SK-N-SH (cell line): Measurements from ENCODE around the gene SPOCK1. TPM values are rescaled to one million over a fixed set of nuclear protein-coding genes. Genes with fewer than 3 reads are reported as not detected.

ENCODE experiments used
- CTCF ChIA-PET: fragments of 300-600, 350-600 bp; formaldehyde crosslinking; extraction: SDS; loops from one replicate; lab custom pipeline; 2021; lab: Yijun Ruan, JAX
- POLR2A ChIA-PET: fragments of 350-600 bp; sonication (Branson Sonifier 250); formaldehyde crosslinking; extraction: SDS; loops from one replicate; lab custom pipeline; 2020; ENCODE audit warnings: antibody characterized with exemption, inconsistent platforms; lab: Yijun Ruan, JAX
- DNase-seq: peaks from one replicate; pipeline ENCODE4 v3.0.0; 2012
- H2AFZ ChIP-seq: fragments of 200-600 bp; sonication (generic); 2 replicates; pipeline ENCODE4 v1.8.1; 2016; ENCODE audit warnings: antibody characterized with exemption, mild to moderate bottlenecking, low read depth
- H3F3A ChIP-seq: fragments of 200-600 bp; sonication (generic); replicated peaks from 2 replicates; pipeline ENCODE3; 2016; ENCODE audit warnings: antibody characterized with exemption, mild to moderate bottlenecking; ENCODE audit not compliant: insufficient read depth
- H3K27ac ChIP-seq, 2 experiments: fragments of 200-500 bp in 1 of 2; fragments of 200-600 bp in 1 of 2; sonication (Bioruptor generic) in 1 of 2; sonication (generic), shearing (Covaris generic) in 1 of 2; 2 replicates each; pipeline versions ENCODE4 v1.5.1 to v1.6.1; 2014 to 2016; ENCODE audit warnings: low read depth in 2 of 2, inconsistent platforms in 1 of 2, low read length in 1 of 2, mild to moderate bottlenecking in 1 of 2, mixed read lengths in 1 of 2
- H3K27me3 ChIP-seq: fragments of 200-600 bp; sonication (generic), shearing (Covaris generic); 2 replicates; pipeline ENCODE4 v1.6.1; 2016; ENCODE audit warnings: mixed run types; ENCODE audit not compliant: insufficient read depth
- H3K36me3 ChIP-seq, 2 experiments: fragments of 200-500 bp in 1 of 2; fragments of 200-600 bp in 1 of 2; sonication (Bioruptor generic) in 1 of 2; sonication (generic) in 1 of 2; replicated peaks in 1 of 2; 2 replicates each; pipeline versions ENCODE3 to v1.5.1; 2014 to 2016; ENCODE audit warnings: low read length in 1 of 2, mild to moderate bottlenecking in 1 of 2; ENCODE audit not compliant: insufficient read depth in 2 of 2, control insufficient read depth in 1 of 2
- H3K4me1 ChIP-seq, 2 experiments: fragments of 200-500 bp in 1 of 2; fragments of 200-600 bp in 1 of 2; sonication (Bioruptor generic) in 1 of 2; sonication (generic), shearing (Covaris generic) in 1 of 2; 2 replicates each; pipeline versions ENCODE4 v1.5.1 to v1.6.1; 2014 to 2016; ENCODE audit warnings: low read depth in 1 of 2, low read length in 1 of 2, mixed run types in 1 of 2; ENCODE audit not compliant: insufficient read depth in 2 of 2, control insufficient read depth in 1 of 2
- H3K4me2 ChIP-seq: fragments of 200-600 bp; sonication (generic), shearing (Covaris generic); 2 replicates; pipeline ENCODE4 v1.6.1; 2017; ENCODE audit warnings: mixed run types
- H3K4me3 ChIP-seq, 2 experiments: fragments of 200-500 bp in 1 of 2; fragments of 200-600 bp in 1 of 2; sonication (Bioruptor generic) in 1 of 2; sonication (generic), shearing (Covaris generic) in 1 of 2; 2 replicates each; pipeline versions ENCODE4 v1.5.1 to v1.8.1; 2014 to 2016; ENCODE audit warnings: low read depth in 2 of 2, inconsistent platforms in 1 of 2, low read length in 1 of 2, mild to moderate bottlenecking in 1 of 2, mixed read lengths in 1 of 2, moderate library complexity in 1 of 2
- H3K79me2 ChIP-seq: fragments of 200-600 bp; sonication (generic); 2 replicates; pipeline ENCODE4 v1.8.1; 2017; ENCODE audit warnings: mild to moderate bottlenecking; ENCODE audit not compliant: insufficient read depth
- H3K9ac ChIP-seq: fragments of 200-600 bp; sonication (generic); 2 replicates; pipeline ENCODE4 v1.6.1; 2017; ENCODE audit warnings: mixed run types
- H3K9me2 ChIP-seq: fragments of 200-600 bp; sonication (generic); 2 replicates; pipeline ENCODE4 v1.6.1; 2017; ENCODE audit warnings: mixed run types
- H3K9me3 ChIP-seq: fragments of 200-600 bp; sonication (generic); 2 replicates; pipeline ENCODE4 v1.6.1; 2017; ENCODE audit warnings: mixed run types, mild to moderate bottlenecking, moderate library complexity
- H4K20me1 ChIP-seq: fragments of 200-600 bp; sonication (generic); 2 replicates; pipeline ENCODE4 v1.6.1; 2017; ENCODE audit warnings: mild to moderate bottlenecking, mixed run types; ENCODE audit not compliant: insufficient read depth
- ELF1 ChIP-seq: IDR thresholded peaks from 2 replicates; pipeline ENCODE4 v1.4.0; 2012
- FOSL2 ChIP-seq: IDR thresholded peaks from 2 replicates; pipeline ENCODE4 v1.4.0; 2012; ENCODE audit warnings: low read depth, mild to moderate bottlenecking, moderate library complexity, borderline replicate concordance
- FOXJ3 ChIP-seq: sonication (generic); formaldehyde crosslinking; IDR thresholded peaks from 2 replicates; pipeline ENCODE4 v1.5.1; 2020; ENCODE audit warnings: mild to moderate bottlenecking, missing genetic modification reagents
- GABPA ChIP-seq: IDR thresholded peaks from 2 replicates; pipeline ENCODE4 v1.4.0; 2012; ENCODE audit warnings: low read depth, mild to moderate bottlenecking
- JUND ChIP-seq: IDR thresholded peaks from 2 replicates; pipeline ENCODE4 v1.4.0; 2012
- NRF1 ChIP-seq: IDR thresholded peaks from 2 replicates; pipeline ENCODE4 v1.6.1; 2012; ENCODE audit warnings: low read depth, mild to moderate bottlenecking, low read length
- RAD21 ChIP-seq: IDR thresholded peaks from 2 replicates; pipeline ENCODE4 v1.6.1; 2012; ENCODE audit warnings: mild to moderate bottlenecking, low read length
- RCOR1 ChIP-seq: fragments of 150-350 bp; IDR thresholded peaks from 2 replicates; pipeline ENCODE4 v1.6.1; 2017; ENCODE audit warnings: antibody characterized with exemption, low read length
- REST ChIP-seq: IDR thresholded peaks from 2 replicates; pipeline ENCODE4 v1.6.1; 2012; ENCODE audit warnings: mild to moderate bottlenecking, low read depth, low read length, moderate library complexity
- RXRA ChIP-seq: IDR thresholded peaks from 2 replicates; pipeline ENCODE4 v1.4.0; 2012; ENCODE audit warnings: low read depth, mild to moderate bottlenecking, borderline replicate concordance
- TCF12 ChIP-seq: IDR thresholded peaks from 2 replicates; pipeline ENCODE4 v1.4.0; 2012
- USF2 ChIP-seq: fragments of 150-350 bp; IDR thresholded peaks from 2 replicates; pipeline ENCODE4 v1.6.1; 2017; ENCODE audit warnings: antibody characterized with exemption, low read length, low read depth, borderline replicate concordance
- YY1 ChIP-seq: IDR thresholded peaks from 2 replicates; pipeline ENCODE4 v1.4.0; 2012; ENCODE audit warnings: low read depth, mild to moderate bottlenecking
- WGBS: methylation state at CpG from one replicate; pipeline ENCODE4 v1.1.6; 2017; ENCODE audit warnings: low lambda C conversion rate; 5-methylcytosine and 5-hydroxymethylcytosine counted together
- polyA plus RNA-seq, 3 experiments: library from polyadenylated mRNA; depleted of rRNA; stranded (reverse); fragments of >200 nt; gene quantifications; 2 replicates each; pipeline ENCODE4 v1.2.3, GENCODE V29; 2012

The SPOCK1 gene
- polyA plus RNA-seq, 1 of the 3 experiments (the other 2 are of a cell fraction): 11.3 TPM

DNA sequence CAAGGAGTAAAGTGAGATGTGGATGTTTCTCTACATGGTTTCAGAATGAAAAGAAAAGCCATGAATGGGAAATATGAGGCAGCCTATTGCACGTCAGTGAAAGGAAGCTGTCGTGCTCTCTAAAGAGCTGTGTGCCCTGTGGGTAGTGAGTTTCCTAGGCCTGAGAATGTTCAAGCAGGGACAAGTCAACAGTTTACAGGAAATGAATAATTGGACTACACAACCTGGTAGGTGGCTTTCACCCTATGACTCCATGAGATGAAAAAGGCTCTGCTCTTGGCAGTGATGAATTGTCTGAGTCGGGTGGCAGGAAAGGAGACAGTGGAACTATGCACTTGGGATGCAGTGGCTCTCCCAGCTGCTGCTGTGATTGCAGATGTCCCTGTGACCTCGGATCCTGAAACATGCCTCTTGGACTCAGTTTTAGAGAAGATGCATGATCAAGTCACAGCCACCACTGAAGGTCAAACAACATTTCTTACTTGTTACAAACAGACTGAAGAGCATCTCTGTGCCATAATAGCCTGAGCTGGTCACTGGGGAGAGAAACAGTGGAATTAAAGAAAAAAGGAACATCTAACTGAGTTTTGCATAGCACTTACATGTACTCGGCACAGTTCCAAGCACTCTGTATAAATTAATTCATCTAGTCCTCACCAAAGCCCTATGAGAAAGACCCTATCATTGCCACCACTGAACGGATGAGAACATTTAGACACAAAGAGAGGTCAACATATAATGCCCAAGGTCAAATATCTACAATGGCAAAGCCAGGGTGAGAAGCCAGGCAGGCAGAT lies 293.7 kb downstream of the SPOCK1 start:
- Histone ChIP-seq H3K27ac (peak overlapping the region in 1 of 2 experiments; percentile 55; a peak in 2 of 4 replicates), H3K9me2 (no peaks in the 10 kb centered on the region), H2AFZ (no peak overlapping the region), H3K36me3 (no peaks in the 10 kb centered on the region), H3K9me3 (no peaks in the 10 kb centered on the region), H3K79me2 (no peaks in the 10 kb centered on the region; the same call in 1 of the 2 replicates), H3K4me3 (no peak overlapping the region), H3K9ac (no peak overlapping the region), H4K20me1 (no peaks in the 10 kb centered on the region), H3K4me2 (peak overlapping the region; percentile 56; the same call in 1 of the 2 replicates), H3K4me1 (peaks cover 4 to 10% of the 10 kb centered on the region in 2 experiments; a peak in 2 of 4 replicates), H3K27me3 (no peaks in the 10 kb centered on the region), H3F3A (peaks cover 7% of the 10 kb centered on the region)
- ChIA-PET CTCF (interaction anchor here (0.8 to 1.5 kb wide), 4 partner anchors 14 to 115 kb away, joined by 3 to 5 read pairs (median 4); no protein-coding TSS in a partner anchor), POLR2A (no interaction called here)
- WGBS: 47% methylated on average over 6 of the region's 6 CpGs
- no peak for DNase-seq
- TF ChIP-seq TCF12 (no peak), YY1 (no peak), NRF1 (no peak), RAD21 (no peak), FOXJ3 (CRISPR knock-in tag) (no peak), JUND (no peak)

GRCh38 chr5:137203011-137203632 lies 296.0 kb downstream of the SPOCK1 start:
- Histone ChIP-seq H3K4me2 (no peak overlapping the region), H3K9me3 (no peaks in the 10 kb centered on the region), H3K9ac (no peak overlapping the region), H4K20me1 (no peaks in the 10 kb centered on the region), H3K27me3 (no peaks in the 10 kb centered on the region), H3K4me3 (no peak overlapping the region), H3K79me2 (no peaks in the 10 kb centered on the region; the same call in 1 of the 2 replicates), H3F3A (peaks cover 7% of the 10 kb centered on the region), H2AFZ (no peak overlapping the region), H3K36me3 (no peaks in the 10 kb centered on the region), H3K4me1 (peaks cover 4 to 17% of the 10 kb centered on the region in 2 experiments; a peak in 2 of 4 replicates), H3K27ac (no peak overlapping the region), H3K9me2 (no peaks in the 10 kb centered on the region)
- DNase-seq: no peak
- ChIA-PET POLR2A (no interaction called here), CTCF (interaction anchor here (1.0 to 1.6 kb wide), 2 partner anchors 19 to 21 kb away, joined by 3 to 5 read pairs; no protein-coding TSS in a partner anchor)
- TF ChIP-seq REST (no peak), NRF1 (no peak), RXRA (no peak), RCOR1 (no peak), ELF1 (no peak), FOSL2 (no peak), USF2 (no peak), GABPA (no peak)
- 64% methylated on average over 4 of the region's 4 CpGs for WGBS
